ENCODE measurements around the gene XKR8. TPM values are rescaled to one million over a fixed set of nuclear protein-coding genes. Genes with fewer than 3 reads are reported as not detected.

The XKR8 gene
- total and polyA plus RNA-seq, 2 donors (not counting 1 experiment from before 2014, with no cell fraction given), result 3.4 to 8.7 TPM

- H3K4me2 ChIP-seq (replicated peaks; ENCODE audit: low read depth, low read length, poor library complexity, severe bottlenecking), result no peak overlapping the region
- intact Hi-C loops (cut with micrococcal nuclease), result no loop called here
- ATAC-seq (ENCODE audit: low read depth), result no peak
- no peak for DNase-seq
- no peak for TF ChIP-seq EZH2 (IDR thresholded peaks at IDR 0.05; ENCODE audit: borderline replicate concordance, insufficient read depth, low read depth, low read length, poor library complexity, severe bottlenecking)
- TF ChIP-seq CTCF (IDR thresholded peaks at IDR 0.05), result no peak
- POLR2A ChIA-PET, result no interaction called here
- peaks cover 0 to 42% of the 10 kb centered on the region in 2 experiments for H3K36me3 ChIP-seq (replicated peaks in 1 of 2; ENCODE audit: control extremely low read depth in 1 of 2, control insufficient read depth in 1 of 2, extremely low read depth in 1 of 2, insufficient read depth in 2 of 2, low read length in 1 of 2)
- H3K27me3 ChIP-seq (replicated peaks in 1 of 4; ENCODE audit: control extremely low read depth in 1 of 4, control insufficient read depth in 3 of 4, insufficient read depth in 4 of 4, low read length in 3 of 4), result no peaks in the 10 kb centered on the region
- CTCF ChIA-PET, result interaction anchor here (0.5 to 2.6 kb wide), 3 partner anchors 33 to 325 kb away, joined by 3 to 17 read pairs (median 6); no protein-coding TSS in a partner anchor
- WGBS (ENCODE audit: insufficient coverage), result 100% methylated on average over 2 of the region's 4 CpGs
- Mint-ChIP-seq H3K4me3 (no peak overlapping the region), H3K27me3 (no peaks in the 10 kb centered on the region), H3K4me1 (peaks cover 7% of the 10 kb centered on the region), H3K27ac (no peak overlapping the region), H3K9me3 (ENCODE audit: insufficient read depth) (no peaks in the 10 kb centered on the region)
- peaks cover 0 to under 1% of the 10 kb centered on the region in 2 donors for H3K4me1 ChIP-seq (ENCODE audit: control insufficient read depth in 2 of 2, insufficient read depth in 2 of 2, low read length in 2 of 2)
- H4K20me1 ChIP-seq (ENCODE audit: control insufficient read depth, insufficient read depth, low read length, poor library complexity, severe bottlenecking), result no peaks in the 10 kb centered on the region
- H3K79me2 ChIP-seq (ENCODE audit: control insufficient read depth, insufficient read depth, low read length), result no peaks in the 10 kb centered on the region
- H3K9ac ChIP-seq (ENCODE audit: low read length), result no peak overlapping the region
- H3K27ac ChIP-seq (ENCODE audit: low read length in 2 of 2), result no peak overlapping the region
- no peaks in the 10 kb centered on the region for H3K9me3 ChIP-seq (ENCODE audit: control extremely low read depth in 1 of 3, control insufficient read depth in 2 of 3, insufficient read depth in 1 of 3, low read length in 2 of 3)
- no peak overlapping the region for H2AFZ ChIP-seq (ENCODE audit: insufficient read depth, low read depth, low read length, poor library complexity, severe bottlenecking)
- no peak overlapping the region for H3K4me3 ChIP-seq (ENCODE audit: control extremely low read depth in 1 of 5, extremely low read depth in 1 of 5, insufficient read depth in 1 of 5, low read depth in 2 of 5, low read length in 4 of 5)
Measured at GRCh38 chr1:27973771-27974416, 14.1 kb downstream of the XKR8 start.

GRCh38 chr1:27974417-27974781 lies 14.6 kb downstream of the XKR8 start:
- H3K4me1 Mint-ChIP-seq, result peaks cover 8% of the 10 kb centered on the region
- ATAC-seq (ENCODE audit: low read depth) (no peak), DNase-seq (no peak)
- CTCF ChIA-PET, result interaction anchor here (0.5 to 2.6 kb wide), 4 partner anchors 34 to 325 kb away, joined by 3 to 17 read pairs (median 4); no protein-coding TSS in a partner anchor
- Histone ChIP-seq H4K20me1 (ENCODE audit: control insufficient read depth, insufficient read depth, low read length, poor library complexity, severe bottlenecking) (no peaks in the 10 kb centered on the region), H2AFZ (ENCODE audit: insufficient read depth, low read depth, low read length, poor library complexity, severe bottlenecking) (no peak overlapping the region), H3K4me2 (replicated peaks; ENCODE audit: low read depth, low read length, poor library complexity, severe bottlenecking) (no peak overlapping the region), H3K36me3 (replicated peaks in 1 of 2; ENCODE audit: control extremely low read depth in 1 of 2, control insufficient read depth in 1 of 2, extremely low read depth in 1 of 2, insufficient read depth in 2 of 2, low read length in 1 of 2) (peaks cover 0 to 42% of the 10 kb centered on the region in 2 experiments), H3K79me2 (ENCODE audit: control insufficient read depth, insufficient read depth, low read length) (no peaks in the 10 kb centered on the region), H3K27ac (ENCODE audit: low read length in 2 of 2) (no peak overlapping the region), H3K9me3 (ENCODE audit: control extremely low read depth in 1 of 3, control insufficient read depth in 2 of 3, insufficient read depth in 1 of 3, low read length in 2 of 3) (no peaks in the 10 kb centered on the region), H3K4me1 (ENCODE audit: control insufficient read depth in 2 of 2, insufficient read depth in 2 of 2, low read length in 2 of 2) (peaks cover 0 to 6% of the 10 kb centered on the region in 2 donors), H3K27me3 (replicated peaks in 1 of 4; ENCODE audit: control extremely low read depth in 1 of 4, control insufficient read depth in 3 of 4, insufficient read depth in 4 of 4, low read length in 3 of 4) (no peaks in the 10 kb centered on the region), H3K4me3 (ENCODE audit: control extremely low read depth in 1 of 5, extremely low read depth in 1 of 5, insufficient read depth in 1 of 5, low read depth in 2 of 5, low read length in 4 of 5) (no peak overlapping the region), H3K9ac (ENCODE audit: low read length) (no peak overlapping the region)
- POLR2A ChIA-PET, result no interaction called here
- no peak overlapping the region for H3K27ac Mint-ChIP-seq
- H3K27me3 Mint-ChIP-seq, result no peaks in the 10 kb centered on the region
- H3K4me3 Mint-ChIP-seq, result no peak overlapping the region
- TF ChIP-seq EZH2 (IDR thresholded peaks at IDR 0.05; ENCODE audit: borderline replicate concordance, insufficient read depth, low read depth, low read length, poor library complexity, severe bottlenecking), result no peak
- TF ChIP-seq CTCF (IDR thresholded peaks at IDR 0.05), result no peak
- H3K9me3 Mint-ChIP-seq (ENCODE audit: insufficient read depth), result no peaks in the 10 kb centered on the region
- intact Hi-C loops (cut with micrococcal nuclease), result no loop called here

Data from B cell (primary cell).